K562 (cell line): Measurements from ENCODE around the gene OR4N5. TPM values are rescaled to one million over a fixed set of nuclear protein-coding genes. Genes with fewer than 3 reads are reported as not detected.

ENCODE experiments used
- ATF4 ChIP-seq: fragments of 450-650 bp; formaldehyde crosslinking; IDR thresholded peaks from 2 replicates; pipeline ENCODE4 v1.4.0; 2022; ENCODE audit warnings: mild to moderate bottlenecking, moderate library complexity
- ELF2 ChIP-seq: fragments of 250-450 bp; sonication (Bioruptor Pico); IDR thresholded peaks from 2 replicates; pipeline ENCODE4 v1.5.0; 2021; ENCODE audit warnings: mild to moderate bottlenecking
- FOXM1 ChIP-seq, 2 experiments: fragments of 450-650 bp in 1 of 2; sonication (generic) in 1 of 2; formaldehyde crosslinking in 1 of 2; IDR thresholded peaks; 2 replicates each; pipeline versions ENCODE4 v1.6.1 to v1.9.0; 2017 to 2022; ENCODE audit warnings: low read depth in 2 of 2, mild to moderate bottlenecking in 2 of 2, missing genetic modification reagents in 1 of 2, moderate library complexity in 1 of 2
- ILF3 ChIP-seq: fragments of 450-650 bp; IDR thresholded peaks from 2 replicates; pipeline ENCODE4 v1.6.1; 2018; ENCODE audit warnings: antibody characterized with exemption, mild to moderate bottlenecking, moderate library complexity, borderline replicate concordance
- JUND ChIP-seq, 2 experiments: IDR thresholded peaks; 2 replicates in 1 of 2; 3 replicates in 1 of 2; pipeline ENCODE4 v1.6.1; 2011; ENCODE audit warnings: borderline replicate concordance in 2 of 2, low read depth in 2 of 2, low read length in 2 of 2, improper control_type of control experiment in 1 of 2, missing biosample characterization in 1 of 2, missing genetic modification characterization in 1 of 2, missing genetic modification reagents in 1 of 2
- MAFG ChIP-seq: fragments of 450-650 bp; conservative IDR thresholded peaks from 2 replicates; pipeline ENCODE4 v1.6.1; 2016; ENCODE audit warnings: missing genetic modification characterization, missing compliant biosample characterization
- MECOM ChIP-seq: fragments of 250-450 bp; sonication (Bioruptor Pico); IDR thresholded peaks from 2 replicates; pipeline ENCODE4 v1.8.0; 2022; ENCODE audit warnings: inconsistent platforms
- NFYB ChIP-seq: IDR thresholded peaks from 2 replicates; pipeline ENCODE4 v1.6.1; 2011; ENCODE audit warnings: mild to moderate bottlenecking, moderate library complexity; ENCODE audit not compliant: insufficient read length; ENCODE audit errors: extremely low read depth
- NR2C2 ChIP-seq, 2 experiments: fragments of 200-800 bp in 1 of 2; sonication (Bioruptor generic) in 1 of 2; sonication (generic) in 1 of 2; formaldehyde crosslinking in 1 of 2; IDR thresholded peaks; 2 replicates each; pipeline versions ENCODE4 v1.6.1 to v1.8.0; 2016 to 2022; ENCODE audit warnings: mild to moderate bottlenecking in 1 of 2, missing compliant biosample characterization in 1 of 2, missing genetic modification characterization in 1 of 2, missing genetic modification reagents in 1 of 2
- POLR2AphosphoS5 ChIP-seq: IDR thresholded peaks from 2 replicates; pipeline ENCODE4 v1.6.1; 2011; ENCODE audit warnings: mild to moderate bottlenecking, low read depth, low read length, moderate library complexity; ENCODE audit not compliant: control insufficient read depth, insufficient read depth
- PURB ChIP-seq: sonication (generic); formaldehyde crosslinking; IDR thresholded peaks from 2 replicates; pipeline ENCODE4 v1.9.0; 2021; ENCODE audit warnings: low read depth, mild to moderate bottlenecking, missing genetic modification reagents
- SMARCC2 ChIP-seq: fragments of 450-650 bp; IDR thresholded peaks from 2 replicates; pipeline ENCODE4 v1.6.1; 2017; ENCODE audit warnings: antibody characterized with exemption, moderate library complexity, mild to moderate bottlenecking, low read depth
- ZNF143 ChIP-seq: sonication (generic); formaldehyde crosslinking; IDR thresholded peaks from 2 replicates; pipeline ENCODE4 v1.9.0; 2022; ENCODE audit warnings: mild to moderate bottlenecking, missing genetic modification reagents
- polyA plus RNA-seq, 8 experiments: library from polyadenylated mRNA; depleted of rRNA in 4 of 8; stranded (reverse) in 5 of 8; unstranded in 3 of 8; fragments of >200 nt; fragmentation: Nextera tagmentation in 2 of 8; fragmentation: Illumina TruSeq in 1 of 8; extraction: Ambion mirVana in 2 of 8; extraction: Trizol in 1 of 8; gene quantifications; 2 replicates each; pipeline versions ENCODE4 v1.2.1 to v1.2.3, GENCODE V29; 2011 to 2014; ENCODE audit warnings: inconsistent platforms in 1 of 8, missing spikeins in 1 of 8
- total RNA-seq, 7 experiments: library from RNA; depleted of rRNA in 6 of 7; stranded (reverse); fragments of >200 nt in 6 of 7; fragmentation: Illumina TruSeq in 2 of 7; extraction: Trizol in 2 of 7; gene quantifications; 2 replicates each; pipeline versions ENCODE4 v1.2.1 to v1.2.3, GENCODE V29; 2011 to 2021; ENCODE audit warnings: low replicate concordance in 1 of 7

OR4N5 gene
- total and polyA plus RNA-seq, 9 of the 15 experiments (the other 6 are each of a cell fraction or from before 2014, with no cell fraction given), result not detected

- peak; percentile 44; the same call in 1 of the 2 replicates for TF ChIP-seq JUND (IDR thresholded peaks at IDR 0.05; ENCODE audit: borderline replicate concordance, low read depth, low read length)
- TF ChIP-seq JUND (tag; IDR thresholded peaks at IDR 0.05; ENCODE audit: borderline replicate concordance, low read depth, low read length), result 0 out of 3 replicates have a peak, but pooled peaks have one; percentile 9
- no peak for TF ChIP-seq MAFG (tag)
- peak; percentile 61; the same call in 1 of the 2 replicates for TF ChIP-seq FOXM1 (IDR thresholded peaks at IDR 0.05; ENCODE audit: low read depth)
- TF ChIP-seq FOXM1 (CRISPR knock-in tag; IDR thresholded peaks at IDR 0.05; ENCODE audit: low read depth), result no peak
- TF ChIP-seq MECOM (CRISPR knock-in tag), result 0 out of 2 replicates have a peak, but pooled peaks have one; percentile 27
- TF ChIP-seq ZNF143 (CRISPR knock-in tag), result no peak
- TF ChIP-seq ATF4 (CRISPR knock-in tag), result no peak
- no peak for TF ChIP-seq POLR2AphosphoS5
- no peak for TF ChIP-seq PURB (CRISPR knock-in tag)
- TF ChIP-seq ILF3, result no peak
- no peak for TF ChIP-seq SMARCC2
- no peak for TF ChIP-seq NR2C2 (CRISPR knock-in tag; IDR thresholded peaks at IDR 0.05)
- TF ChIP-seq NR2C2 (tag; IDR thresholded peaks at IDR 0.05), result 0 out of 2 replicates have a peak, but pooled peaks have one; percentile 12
- TF ChIP-seq ELF2, result no peak
- no peak for TF ChIP-seq NFYB
These were observed 37.7 kb downstream of the OR4N5 start (continued) for GRCh38 chr14:20176330-20176729.
